Omental fat pad (tissue), 4 donors: ENCODE data around the gene STPG3. TPM values are rescaled to one million over a fixed set of nuclear protein-coding genes. Genes with fewer than 3 reads are reported as not detected.

Source experiments
- ATAC-seq: fragments of 150-250 bp; one replicate; pipeline ENCODE4 v1.9.1; 2016; ENCODE audit warnings: mild to moderate bottlenecking, moderate library complexity; ENCODE audit not compliant: low FRiP score
- DNase-seq: peaks from one replicate; pipeline ENCODE4 v3.0.0-alpha.2; 2019; ENCODE audit warnings: low spot score
- total RNA-seq, 4 donors: library from RNA; depleted of rRNA; stranded (reverse); fragments of >200 nt; gene quantifications; one replicate each; pipeline ENCODE4 v1.1.0, GENCODE V29; 2016
- TF ChIP-seq, protein P1 (sequence below), 3 donors: fragments of 450-650 bp; IDR thresholded peaks; one replicate each; pipeline ENCODE4 v1.5.1; 2016 to 2017; ENCODE audit warnings: antibody characterized with exemption in 3 of 3, mild to moderate bottlenecking in 3 of 3, moderate library complexity in 2 of 3

The STPG3 gene
- total RNA-seq, 4 donors from 2014 or later: 0.56 TPM; not detected in 3

DNA sequence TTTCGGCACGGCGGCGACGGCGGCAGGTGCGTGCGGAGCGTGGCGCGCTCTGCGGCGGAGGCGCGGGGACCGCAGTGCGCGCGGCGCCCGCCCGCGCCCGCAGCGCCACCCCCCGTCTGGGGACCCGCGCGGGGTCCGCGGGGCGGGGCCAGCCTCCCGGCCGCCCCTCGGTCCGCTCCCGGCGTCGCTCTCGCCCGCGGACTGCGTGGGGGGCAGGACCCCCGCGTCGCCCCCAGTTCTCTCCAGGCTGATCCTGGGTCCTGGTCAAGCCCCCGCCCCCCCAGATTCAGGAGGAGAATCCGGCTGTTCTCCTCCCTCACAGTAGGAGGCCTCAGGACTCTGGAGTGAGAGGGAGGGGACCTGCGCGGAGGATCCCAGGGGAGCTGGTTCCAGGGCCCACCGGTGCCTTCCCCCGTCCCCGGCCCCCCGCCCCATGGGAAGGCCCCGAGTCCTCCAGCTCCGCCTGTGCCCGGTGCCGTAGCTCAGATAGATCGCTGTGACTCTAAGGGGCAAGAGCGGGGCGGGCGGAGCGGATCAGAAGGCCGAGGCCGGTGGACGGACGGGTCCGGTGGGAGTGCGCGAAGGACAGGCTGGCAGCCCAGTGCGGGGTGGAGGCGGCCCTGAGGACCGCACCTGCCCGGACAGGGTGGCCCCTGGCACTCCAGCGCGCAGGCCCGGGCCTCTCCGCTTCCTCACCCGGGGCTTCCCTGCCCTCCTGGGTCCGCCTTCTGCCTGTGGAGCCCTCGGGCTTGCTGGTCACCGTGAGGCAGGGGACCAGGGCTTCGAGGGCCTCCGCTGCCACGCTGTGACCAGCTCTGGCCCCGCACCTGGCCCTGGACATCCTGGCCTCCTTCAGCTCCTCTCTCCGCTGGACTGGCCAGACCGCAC lies 28.7 kb upstream of the STPG3 start, which contains the start of gene RNF208:
RNF208 (minus strand) TSS at position 51 of the 888 bp plus-strand sequence. CDS start 1,028 bp downstream, outside the sequence.
- TF ChIP-seq, protein P1, sequence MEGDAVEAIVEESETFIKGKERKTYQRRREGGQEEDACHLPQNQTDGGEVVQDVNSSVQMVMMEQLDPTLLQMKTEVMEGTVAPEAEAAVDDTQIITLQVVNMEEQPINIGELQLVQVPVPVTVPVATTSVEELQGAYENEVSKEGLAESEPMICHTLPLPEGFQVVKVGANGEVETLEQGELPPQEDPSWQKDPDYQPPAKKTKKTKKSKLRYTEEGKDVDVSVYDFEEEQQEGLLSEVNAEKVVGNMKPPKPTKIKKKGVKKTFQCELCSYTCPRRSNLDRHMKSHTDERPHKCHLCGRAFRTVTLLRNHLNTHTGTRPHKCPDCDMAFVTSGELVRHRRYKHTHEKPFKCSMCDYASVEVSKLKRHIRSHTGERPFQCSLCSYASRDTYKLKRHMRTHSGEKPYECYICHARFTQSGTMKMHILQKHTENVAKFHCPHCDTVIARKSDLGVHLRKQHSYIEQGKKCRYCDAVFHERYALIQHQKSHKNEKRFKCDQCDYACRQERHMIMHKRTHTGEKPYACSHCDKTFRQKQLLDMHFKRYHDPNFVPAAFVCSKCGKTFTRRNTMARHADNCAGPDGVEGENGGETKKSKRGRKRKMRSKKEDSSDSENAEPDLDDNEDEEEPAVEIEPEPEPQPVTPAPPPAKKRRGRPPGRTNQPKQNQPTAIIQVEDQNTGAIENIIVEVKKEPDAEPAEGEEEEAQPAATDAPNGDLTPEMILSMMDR (IDR thresholded peaks at IDR 0.05): no peak
- no peak for ATAC-seq
- DNase-seq: no peak

DNA sequence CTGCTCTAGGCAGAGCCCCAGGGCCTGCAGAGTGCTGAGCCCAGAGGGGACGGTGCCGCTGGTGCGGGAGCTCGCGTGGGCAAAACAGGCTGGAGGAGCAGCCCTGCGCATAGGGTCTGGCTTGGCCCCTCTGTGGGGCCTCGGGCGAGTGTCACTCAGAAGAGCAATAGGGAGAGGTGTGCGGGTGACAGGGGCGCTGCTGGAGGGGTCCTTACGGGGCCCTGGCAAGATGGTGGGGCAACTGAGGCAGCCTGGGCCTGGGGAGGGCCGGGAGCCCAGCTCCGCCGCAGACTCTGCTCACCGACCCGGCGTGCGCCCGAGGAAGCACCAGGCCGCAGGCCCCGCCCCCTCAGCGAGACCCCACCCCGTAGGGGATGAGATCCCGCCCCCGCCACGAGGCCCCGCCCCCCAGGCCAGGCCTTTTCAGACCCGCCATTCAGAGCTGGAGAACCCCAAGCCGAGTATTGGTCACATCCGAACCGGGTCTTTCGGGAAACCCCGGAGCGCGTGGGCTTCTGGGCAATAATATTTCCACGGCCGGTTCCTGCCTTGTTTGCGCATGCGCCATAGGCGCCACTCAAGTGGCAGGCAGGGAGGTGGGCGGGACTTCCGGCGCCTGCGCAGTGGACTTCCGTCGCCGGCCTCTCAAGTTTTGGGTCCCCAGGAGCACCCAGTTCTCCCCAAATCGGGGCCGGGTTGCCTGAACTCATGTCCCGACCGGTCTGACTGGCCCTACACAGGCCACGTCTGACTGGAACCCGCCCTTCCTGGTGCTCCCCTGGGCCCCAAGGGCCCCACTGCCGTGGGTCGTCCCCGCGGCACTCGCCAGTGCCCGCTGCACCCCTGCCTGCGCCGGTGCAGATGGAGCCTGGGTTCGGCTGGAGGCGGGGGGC lies 27.8 kb upstream of the STPG3 start:
- peak; percentile 88 for ATAC-seq
- peak; percentile 94 for DNase-seq
- TF ChIP-seq, protein P1 (IDR thresholded peaks at IDR 0.05): no peak

DNA sequence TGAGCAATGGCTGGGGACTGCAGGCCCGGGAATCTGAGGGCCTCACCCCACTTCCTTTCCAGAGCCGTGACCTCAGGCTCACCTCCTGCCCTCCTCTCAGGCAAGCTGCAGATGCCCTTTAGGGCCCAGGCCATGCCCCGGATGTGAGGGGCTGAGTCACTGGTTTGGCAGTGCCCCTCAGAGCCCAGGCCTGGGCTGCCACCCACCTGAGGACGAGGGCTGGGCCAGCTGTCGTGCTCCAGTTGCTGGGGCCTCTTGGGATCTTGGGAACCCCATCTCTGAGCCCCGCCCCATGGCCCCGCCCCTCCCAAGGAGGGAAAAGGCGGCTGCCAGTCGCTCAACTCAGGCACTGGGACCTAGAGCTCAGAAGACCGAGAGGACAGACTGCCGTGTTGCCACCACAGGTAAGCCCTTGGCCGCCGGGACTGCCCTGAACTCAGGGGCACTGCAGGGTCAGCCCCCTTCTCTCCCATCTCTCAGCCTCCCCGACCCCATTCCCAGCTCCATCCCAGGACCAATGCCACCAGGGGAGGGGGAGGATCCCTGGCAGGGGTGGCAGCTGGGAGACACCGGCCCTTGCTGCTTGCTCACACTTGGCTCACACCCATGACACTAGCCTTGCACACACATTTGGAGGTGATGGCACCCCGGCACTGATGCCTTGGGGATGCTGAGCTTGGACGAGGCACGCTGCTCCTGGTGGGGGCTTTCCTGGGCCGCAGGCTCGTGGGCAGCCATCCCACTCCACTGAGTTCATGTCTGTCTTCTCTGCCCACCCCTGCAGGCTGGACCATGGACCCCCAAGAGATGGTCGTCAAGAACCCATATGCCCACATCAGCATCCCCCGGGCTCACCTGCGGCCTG lies 26.0 kb upstream of the STPG3 start, which contains the start of gene CYSRT1:
CYSRT1 (plus strand) TSS at position 345 of the 865 bp plus-strand sequence; CDS start at position 793, 448 bp downstream.
- DNase-seq (no peak), ATAC-seq (no peak)
- TF ChIP-seq, protein P1 (IDR thresholded peaks at IDR 0.05): no peak

DNA sequence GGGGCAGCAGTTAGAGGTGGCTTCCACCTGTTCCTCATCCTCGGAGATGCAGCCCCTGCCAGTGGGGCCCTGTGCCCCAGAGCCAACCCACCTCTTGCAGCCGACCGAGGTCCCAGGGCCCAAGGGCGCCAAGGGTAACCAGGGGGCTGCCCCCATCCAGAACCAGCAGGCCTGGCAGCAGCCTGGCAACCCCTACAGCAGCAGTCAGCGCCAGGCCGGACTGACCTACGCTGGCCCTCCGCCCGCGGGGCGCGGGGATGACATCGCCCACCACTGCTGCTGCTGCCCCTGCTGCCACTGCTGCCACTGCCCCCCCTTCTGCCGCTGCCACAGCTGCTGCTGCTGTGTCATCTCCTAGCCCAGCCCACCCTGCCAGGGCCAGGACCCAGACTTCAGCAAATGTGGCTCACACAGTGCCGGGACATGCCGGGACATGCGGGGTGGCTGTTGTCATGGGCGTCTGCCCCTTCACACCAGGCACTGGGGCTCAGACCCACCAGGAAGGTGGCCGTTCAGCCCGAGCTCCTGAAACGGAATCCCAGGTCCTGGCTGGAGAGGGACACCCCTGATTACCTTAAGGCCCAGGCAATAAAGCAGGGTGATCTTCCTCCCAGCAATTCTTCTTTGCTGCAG lies 25.3 kb upstream of the STPG3 start:
- ATAC-seq (no peak), DNase-seq (no peak)
- TF ChIP-seq, protein P1 (IDR thresholded peaks at IDR 0.05): no peak

DNA sequence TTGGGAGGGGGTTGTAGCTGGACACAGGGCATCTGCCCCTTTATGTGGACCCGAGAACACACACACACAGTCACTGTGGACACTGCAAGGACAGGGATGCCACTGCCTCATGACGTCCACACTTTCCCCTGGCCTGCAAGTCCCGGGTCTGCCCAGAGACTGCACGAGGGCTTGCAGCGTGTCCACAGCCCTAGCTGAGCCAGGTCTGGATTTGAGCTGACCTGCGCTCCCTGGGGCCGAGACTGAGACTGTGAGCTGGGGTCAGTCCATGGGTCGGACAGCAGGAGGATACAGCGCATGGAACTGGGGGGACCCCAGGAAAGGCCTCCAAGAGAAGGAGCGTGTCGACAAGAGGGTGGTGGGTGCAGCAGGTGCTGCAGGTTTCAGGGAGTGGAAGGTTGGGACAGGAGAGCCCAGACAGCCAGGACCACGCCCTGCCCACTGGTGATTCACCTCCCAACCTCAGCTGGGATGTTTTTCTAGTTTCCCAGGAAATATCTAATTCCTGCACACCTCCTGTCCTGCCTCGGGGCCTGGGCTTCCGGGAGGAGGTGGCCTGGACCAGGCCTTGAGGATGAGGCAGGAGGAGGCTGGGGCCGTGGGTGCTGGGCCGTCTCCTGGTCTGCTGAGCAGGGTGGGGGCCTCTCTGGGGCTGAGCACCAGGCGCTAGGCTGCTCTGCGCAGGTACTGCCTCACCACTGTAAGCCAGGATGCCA lies 24.6 kb upstream of the STPG3 start:
- TF ChIP-seq, protein P1 (IDR thresholded peaks at IDR 0.05): no peak
- DNase-seq: no peak
- ATAC-seq: no peak
